ENCODE measurements around the gene EIF2A.

DNA sequence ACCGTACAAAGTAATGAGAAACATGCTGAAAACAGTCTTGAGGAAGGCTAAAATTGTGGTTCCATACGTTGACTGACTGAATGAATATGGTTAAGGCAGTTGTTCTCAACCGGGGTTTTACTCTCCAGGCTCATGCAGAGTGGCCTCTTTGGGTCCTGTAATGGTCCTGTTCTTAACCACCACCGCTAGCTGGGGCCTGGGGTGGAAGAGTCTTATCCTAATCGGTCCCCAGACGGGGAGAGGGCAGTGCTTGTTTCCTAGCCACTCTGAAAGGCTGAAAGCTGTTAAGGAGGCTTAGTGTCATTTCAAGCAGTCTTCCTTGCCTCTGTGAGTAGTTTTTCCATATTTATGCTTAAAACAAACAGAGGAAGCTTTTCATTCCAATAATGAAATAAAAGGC, 88.5 kb downstream of the EIF2A start:
- TF ChIP-seq, protein P1, sequence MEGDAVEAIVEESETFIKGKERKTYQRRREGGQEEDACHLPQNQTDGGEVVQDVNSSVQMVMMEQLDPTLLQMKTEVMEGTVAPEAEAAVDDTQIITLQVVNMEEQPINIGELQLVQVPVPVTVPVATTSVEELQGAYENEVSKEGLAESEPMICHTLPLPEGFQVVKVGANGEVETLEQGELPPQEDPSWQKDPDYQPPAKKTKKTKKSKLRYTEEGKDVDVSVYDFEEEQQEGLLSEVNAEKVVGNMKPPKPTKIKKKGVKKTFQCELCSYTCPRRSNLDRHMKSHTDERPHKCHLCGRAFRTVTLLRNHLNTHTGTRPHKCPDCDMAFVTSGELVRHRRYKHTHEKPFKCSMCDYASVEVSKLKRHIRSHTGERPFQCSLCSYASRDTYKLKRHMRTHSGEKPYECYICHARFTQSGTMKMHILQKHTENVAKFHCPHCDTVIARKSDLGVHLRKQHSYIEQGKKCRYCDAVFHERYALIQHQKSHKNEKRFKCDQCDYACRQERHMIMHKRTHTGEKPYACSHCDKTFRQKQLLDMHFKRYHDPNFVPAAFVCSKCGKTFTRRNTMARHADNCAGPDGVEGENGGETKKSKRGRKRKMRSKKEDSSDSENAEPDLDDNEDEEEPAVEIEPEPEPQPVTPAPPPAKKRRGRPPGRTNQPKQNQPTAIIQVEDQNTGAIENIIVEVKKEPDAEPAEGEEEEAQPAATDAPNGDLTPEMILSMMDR (IDR thresholded peaks at IDR 0.05; ENCODE audit: low read depth, low read length, poor library complexity, severe bottlenecking), result no peak
- TF ChIP-seq EZH2phosphoT487 (IDR thresholded peaks at IDR 0.05; ENCODE audit: borderline replicate concordance, low read length), result no peak
